Measurements from ENCODE around the gene TBC1D5. TPM values are rescaled to one million over a fixed set of nuclear protein-coding genes. Genes with fewer than 3 reads are reported as not detected.
"Not testable (repeated sequence)": the region's sequence is repeated elsewhere in the genome, so short reads cannot be mapped to it uniquely, and the experiment has no call there.

Gene TBC1D5
- total and polyA plus RNA-seq, 7 donors: 7.2 to 82.3 (median 43.7) TPM

GRCh38 chr3:17775073-17775472, 32.6 kb upstream of the TBC1D5 start:
- DNase-seq: no peak
- no peak for TF ChIP-seq POLR2AphosphoS5 (IDR thresholded peaks at IDR 0.05)
- TF ChIP-seq CTCF (IDR thresholded peaks at IDR 0.05): no peak
- no peak for TF ChIP-seq POLR2A (IDR thresholded peaks at IDR 0.05)
- TF ChIP-seq EP300 (IDR thresholded peaks at IDR 0.05): no peak
- 79 to 84% methylated on average over 8 of the region's 8 CpGs for WGBS, 2 donors
- Histone ChIP-seq H3K27me3 (no peaks in the 10 kb centered on the region), H3K9me3 (peaks cover 0 to 3% (median 0%) of the 10 kb centered on the region in 4 donors), H3K36me3 (no peaks in the 10 kb centered on the region), H3K4me3 (no peak overlapping the region), H3K4me1 (no peaks in the 10 kb centered on the region), H3K27ac (no peak overlapping the region)
- intact Hi-C loops (cut with DNase I): no loop called here

GRCh38 chr3:17774180-17774910, 31.9 kb upstream of the TBC1D5 start:
- WGBS, 2 donors: 62 to 86% methylated on average over 10 of the region's 10 CpGs
- intact Hi-C loops (cut with DNase I): not testable (repeated sequence)

GRCh38 chr3:17772556-17772955, 30.1 kb upstream of the TBC1D5 start:
- Histone ChIP-seq H3K27me3 (no peaks in the 10 kb centered on the region), H3K4me1 (no peaks in the 10 kb centered on the region), H3K36me3 (no peaks in the 10 kb centered on the region), H3K9me3 (peaks cover 0 to 3% (median 0%) of the 10 kb centered on the region in 4 donors), H3K27ac (no peak overlapping the region), H3K4me3 (no peak overlapping the region)
- TF ChIP-seq POLR2A (IDR thresholded peaks at IDR 0.05) (no peak), EP300 (IDR thresholded peaks at IDR 0.05) (no peak), CTCF (IDR thresholded peaks at IDR 0.05) (no peak), POLR2AphosphoS5 (IDR thresholded peaks at IDR 0.05) (no peak)
- WGBS, 2 donors: 94 to 95% methylated on average over 3 of the region's 3 CpGs
- no peak for DNase-seq
- intact Hi-C loops (cut with DNase I): no loop called here

More at GRCh38 chr3:17774180-17774910, 31.9 kb upstream of the TBC1D5 start:
- not testable (repeated sequence) for H3K9me3 ChIP-seq, H3K36me3 ChIP-seq, H3K4me3 ChIP-seq, H3K27ac ChIP-seq, DNase-seq, H3K27me3 ChIP-seq, H3K4me1 ChIP-seq

- Histone ChIP-seq H3K27ac (no peak overlapping the region), H3K4me1 (no peaks in the 10 kb centered on the region), H3K27me3 (no peaks in the 10 kb centered on the region), H3K4me3 (no peak overlapping the region), H3K36me3 (no peaks in the 10 kb centered on the region), H3K9me3 (peaks cover 0 to 3% (median 0%) of the 10 kb centered on the region in 4 donors)
- intact Hi-C loops (cut with DNase I): no loop called here
- DNase-seq: no peak
- TF ChIP-seq POLR2A (IDR thresholded peaks at IDR 0.05) (no peak), CTCF (IDR thresholded peaks at IDR 0.05) (no peak), EP300 (IDR thresholded peaks at IDR 0.05) (no peak), POLR2AphosphoS5 (IDR thresholded peaks at IDR 0.05) (no peak)
- WGBS, 2 donors: 84 to 88% methylated on average over 2 of the region's 2 CpGs
These were observed 29.0 kb upstream of the TBC1D5 start for GRCh38 chr3:17771177-17772017.

GRCh38 chr3:17770682-17771081, 28.3 kb upstream of the TBC1D5 start:
- TF ChIP-seq POLR2A (IDR thresholded peaks at IDR 0.05) (no peak), CTCF (IDR thresholded peaks at IDR 0.05) (no peak), EP300 (IDR thresholded peaks at IDR 0.05) (no peak), POLR2AphosphoS5 (IDR thresholded peaks at IDR 0.05) (no peak)
- no peaks in the 10 kb centered on the region for H3K36me3 ChIP-seq
- H3K27me3 ChIP-seq: no peaks in the 10 kb centered on the region
- H3K4me3 ChIP-seq: no peak overlapping the region
- no peak overlapping the region for H3K27ac ChIP-seq
- H3K4me1 ChIP-seq: no peaks in the 10 kb centered on the region
- no peak for DNase-seq
- intact Hi-C loops (cut with DNase I): no loop called here
- peaks cover 0 to 3% (median 0%) of the 10 kb centered on the region in 4 donors for H3K9me3 ChIP-seq

Measured in sigmoid colon (tissue), 7 donors.